Measurements from ENCODE around the gene PDZK1.

DNA sequence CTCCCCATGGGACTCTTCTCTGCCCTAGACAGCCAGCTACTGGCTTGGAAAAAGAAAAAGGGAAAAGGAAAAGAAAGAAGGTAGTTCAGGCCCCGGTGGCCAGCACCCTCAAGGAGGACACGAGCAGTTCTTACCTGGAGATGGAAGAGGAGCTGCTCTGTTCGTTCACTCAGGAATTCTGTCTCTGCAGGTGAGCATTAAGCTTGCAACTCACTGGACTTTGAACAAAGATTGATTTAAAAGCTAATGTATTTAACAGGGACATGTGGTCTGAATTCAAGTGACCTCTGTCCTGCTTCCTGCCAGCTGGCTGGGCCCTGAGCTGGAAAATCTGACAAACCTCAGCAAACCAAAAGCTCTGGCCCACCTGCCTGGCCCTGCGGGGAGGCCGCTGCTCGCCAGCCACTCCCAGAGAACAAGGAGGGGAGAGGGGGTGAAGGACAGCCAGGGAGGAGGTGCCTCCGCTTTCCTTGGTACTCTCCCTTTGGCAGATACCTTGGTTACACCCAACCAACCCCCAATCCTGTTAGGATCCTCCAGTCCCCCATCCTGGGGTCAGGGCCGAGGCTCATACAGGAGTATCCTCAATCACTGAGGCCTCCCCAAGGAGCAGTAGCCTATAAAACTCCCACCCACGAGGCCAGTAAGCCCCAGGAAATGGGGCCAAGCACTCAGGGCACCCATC lies at the start of gene PDZK1:
- TF ChIP-seq, protein P1, sequence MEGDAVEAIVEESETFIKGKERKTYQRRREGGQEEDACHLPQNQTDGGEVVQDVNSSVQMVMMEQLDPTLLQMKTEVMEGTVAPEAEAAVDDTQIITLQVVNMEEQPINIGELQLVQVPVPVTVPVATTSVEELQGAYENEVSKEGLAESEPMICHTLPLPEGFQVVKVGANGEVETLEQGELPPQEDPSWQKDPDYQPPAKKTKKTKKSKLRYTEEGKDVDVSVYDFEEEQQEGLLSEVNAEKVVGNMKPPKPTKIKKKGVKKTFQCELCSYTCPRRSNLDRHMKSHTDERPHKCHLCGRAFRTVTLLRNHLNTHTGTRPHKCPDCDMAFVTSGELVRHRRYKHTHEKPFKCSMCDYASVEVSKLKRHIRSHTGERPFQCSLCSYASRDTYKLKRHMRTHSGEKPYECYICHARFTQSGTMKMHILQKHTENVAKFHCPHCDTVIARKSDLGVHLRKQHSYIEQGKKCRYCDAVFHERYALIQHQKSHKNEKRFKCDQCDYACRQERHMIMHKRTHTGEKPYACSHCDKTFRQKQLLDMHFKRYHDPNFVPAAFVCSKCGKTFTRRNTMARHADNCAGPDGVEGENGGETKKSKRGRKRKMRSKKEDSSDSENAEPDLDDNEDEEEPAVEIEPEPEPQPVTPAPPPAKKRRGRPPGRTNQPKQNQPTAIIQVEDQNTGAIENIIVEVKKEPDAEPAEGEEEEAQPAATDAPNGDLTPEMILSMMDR (IDR thresholded peaks at IDR 0.05): no peak
- no peak for TF ChIP-seq POLR2A (IDR thresholded peaks at IDR 0.05)
- TF ChIP-seq EP300 (IDR thresholded peaks at IDR 0.05): no peak

Data from ovary (tissue), 3 donors.